ENCODE data around the gene MAPK10. TPM values are rescaled to one million over a fixed set of nuclear protein-coding genes. Genes with fewer than 3 reads are reported as not detected.

MAPK10 gene
- total RNA-seq, 1 donor from 2014 or later = 23.6 TPM

DNA sequence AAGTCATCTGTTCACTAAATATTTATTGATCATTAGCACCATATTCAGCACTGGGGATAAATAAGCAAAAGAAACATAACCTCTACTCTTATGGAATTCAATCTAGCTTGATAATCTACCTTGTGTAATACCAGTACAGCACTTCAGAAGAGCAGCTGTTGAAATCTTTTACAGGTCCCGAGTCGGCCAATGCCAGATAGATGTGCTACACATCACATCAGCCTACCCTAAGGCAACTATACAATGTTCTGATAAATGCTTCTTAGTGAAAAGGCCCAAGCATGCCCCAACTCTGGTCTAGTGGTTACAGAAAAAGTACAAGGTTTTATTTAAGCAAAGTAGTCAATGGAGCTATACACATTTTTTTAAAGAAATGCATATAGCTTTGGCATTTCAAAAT is 68.7 kb downstream of the MAPK10 start:
- no peaks in the 10 kb centered on the region for H3K27me3 ChIP-seq
- TF ChIP-seq CTCF (IDR thresholded peaks at IDR 0.05) = no peak

GRCh38 chr4:86286726-86287125 is 73.1 kb downstream of the MAPK10 start:
- no peaks in the 10 kb centered on the region for H3K36me3 ChIP-seq
- intact Hi-C loops (cut with DNase I) = no loop called here
- H3K9me3 ChIP-seq = no peaks in the 10 kb centered on the region
- no peak overlapping the region for H3K4me3 ChIP-seq
- no peaks in the 10 kb centered on the region for H3K4me1 ChIP-seq
- H3K27me3 ChIP-seq = no peaks in the 10 kb centered on the region
- ATAC-seq (no peak), DNase-seq (no peak)
- no peak overlapping the region for H3K27ac ChIP-seq
- no peak for TF ChIP-seq CTCF (IDR thresholded peaks at IDR 0.05)

More for the DNA sequence above, 68.7 kb downstream of the MAPK10 start:
- Histone ChIP-seq H3K4me3 (no peak overlapping the region), H3K27ac (no peak overlapping the region), H3K36me3 (no peaks in the 10 kb centered on the region), H3K9me3 (no peaks in the 10 kb centered on the region), H3K4me1 (no peaks in the 10 kb centered on the region)
- intact Hi-C loops (cut with DNase I) = no loop called here
- no peak for DNase-seq
- ATAC-seq = no peak

GRCh38 chr4:86283371-86283770 is 76.5 kb downstream of the MAPK10 start:
- no peak for ATAC-seq
- TF ChIP-seq CTCF (IDR thresholded peaks at IDR 0.05) = no peak
- Histone ChIP-seq H3K4me3 (no peak overlapping the region), H3K27me3 (no peaks in the 10 kb centered on the region), H3K9me3 (no peaks in the 10 kb centered on the region), H3K4me1 (no peaks in the 10 kb centered on the region), H3K27ac (no peak overlapping the region), H3K36me3 (no peaks in the 10 kb centered on the region)
- intact Hi-C loops (cut with DNase I) = no loop called here
- no peak for DNase-seq

GRCh38 chr4:86280246-86280645 is 79.6 kb downstream of the MAPK10 start:
- DNase-seq (no peak), ATAC-seq (no peak)
- TF ChIP-seq CTCF (IDR thresholded peaks at IDR 0.05) = no peak
- Histone ChIP-seq H3K36me3 (no peaks in the 10 kb centered on the region), H3K4me3 (no peak overlapping the region), H3K9me3 (no peaks in the 10 kb centered on the region), H3K27ac (no peak overlapping the region), H3K4me1 (no peaks in the 10 kb centered on the region), H3K27me3 (no peaks in the 10 kb centered on the region)
- intact Hi-C loops (cut with DNase I) = no loop called here

DNA sequence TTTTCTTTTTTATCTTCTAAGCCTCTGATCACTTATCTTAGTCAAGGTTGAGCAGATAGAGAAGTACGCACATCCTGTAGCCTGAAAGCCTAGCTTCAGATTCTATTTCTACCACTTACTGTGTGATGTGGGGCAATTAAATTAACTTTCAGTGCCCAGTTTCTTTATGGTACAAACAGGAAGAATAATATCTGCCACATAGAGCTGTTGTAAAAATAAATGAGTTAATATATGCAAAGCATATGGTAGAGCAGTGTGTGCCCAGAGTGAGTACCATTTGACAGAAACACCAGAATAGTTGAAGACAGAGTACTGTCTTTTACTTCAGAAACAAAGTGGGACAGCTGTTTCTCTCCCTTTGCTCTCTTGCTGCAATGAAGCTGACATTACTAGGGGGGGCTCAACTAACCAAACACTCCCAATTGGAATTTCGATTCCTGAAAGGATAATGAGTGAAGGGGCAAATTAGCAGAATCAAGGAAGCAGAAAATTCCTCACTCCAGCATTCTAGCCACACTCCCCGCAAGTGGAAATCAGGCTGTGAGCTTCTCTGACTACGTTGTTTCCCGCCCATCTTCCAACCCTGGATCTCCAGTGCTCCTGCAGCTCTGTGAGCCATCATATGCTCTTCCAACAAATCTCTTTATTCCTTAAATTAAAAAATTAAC is 80.4 kb downstream of the MAPK10 start:
- Histone ChIP-seq H3K4me1 (no peaks in the 10 kb centered on the region), H3K36me3 (no peaks in the 10 kb centered on the region), H3K27me3 (no peaks in the 10 kb centered on the region), H3K27ac (no peak overlapping the region), H3K9me3 (no peaks in the 10 kb centered on the region), H3K4me3 (no peak overlapping the region)
- intact Hi-C loops (cut with DNase I) = no loop called here
- DNase-seq = no peak
- ATAC-seq = no peak
- TF ChIP-seq CTCF (IDR thresholded peaks at IDR 0.05) = no peak

DNA sequence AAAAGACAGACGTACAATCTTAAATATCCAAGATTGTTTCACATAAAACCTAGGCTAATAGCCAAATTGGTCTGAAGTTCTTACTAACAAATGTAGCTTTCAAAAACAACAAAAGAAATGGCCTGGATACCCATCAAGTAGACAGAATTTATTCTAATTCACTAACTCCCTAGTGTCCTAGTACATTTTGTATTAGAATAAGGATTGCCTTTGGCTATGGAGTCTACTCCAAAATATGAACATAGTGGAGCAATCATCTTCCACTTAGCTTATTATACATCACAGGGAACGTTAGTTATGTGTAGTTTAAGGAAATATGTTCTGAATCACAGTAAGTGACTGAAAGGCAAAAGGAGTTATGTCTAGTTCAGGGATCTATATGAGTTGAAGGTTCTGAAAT is 81.7 kb downstream of the MAPK10 start:
- H3K36me3 ChIP-seq = no peaks in the 10 kb centered on the region
- H3K9me3 ChIP-seq = no peaks in the 10 kb centered on the region
- no peak for DNase-seq
- no peak for TF ChIP-seq CTCF (IDR thresholded peaks at IDR 0.05)
- ATAC-seq = no peak
- H3K27ac ChIP-seq = no peak overlapping the region
- no peaks in the 10 kb centered on the region for H3K4me1 ChIP-seq
- intact Hi-C loops (cut with DNase I) = no loop called here
- no peak overlapping the region for H3K4me3 ChIP-seq
- no peaks in the 10 kb centered on the region for H3K27me3 ChIP-seq

Measured in upper lobe of right lung (tissue), 1 donor.